ENCODE data around the gene RPRD1B.

DNA sequence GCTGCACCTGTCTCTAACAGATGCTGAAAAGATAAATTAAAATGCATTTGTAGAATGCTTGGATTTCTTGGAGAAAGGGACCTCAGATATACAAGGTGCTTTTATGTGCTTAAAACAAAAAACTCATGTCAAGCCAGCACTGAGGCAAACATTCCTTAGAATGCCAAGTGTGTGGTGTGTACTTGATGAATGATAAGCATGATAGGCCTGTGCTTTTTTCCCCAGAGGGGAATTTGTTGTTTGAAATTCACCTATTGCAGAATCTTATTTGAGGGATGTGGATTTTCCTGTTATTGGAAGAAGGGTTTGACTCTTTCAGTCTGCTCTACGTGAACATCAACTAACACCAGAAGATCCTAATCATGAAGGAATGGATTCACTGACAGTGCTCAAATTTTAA is 29.1 kb upstream of the RPRD1B start:
- TF ChIP-seq POLR2A (IDR thresholded peaks at IDR 0.05) (no peak), POLR2AphosphoS5 (IDR thresholded peaks at IDR 0.05) (no peak)
- TF ChIP-seq, protein P1, sequence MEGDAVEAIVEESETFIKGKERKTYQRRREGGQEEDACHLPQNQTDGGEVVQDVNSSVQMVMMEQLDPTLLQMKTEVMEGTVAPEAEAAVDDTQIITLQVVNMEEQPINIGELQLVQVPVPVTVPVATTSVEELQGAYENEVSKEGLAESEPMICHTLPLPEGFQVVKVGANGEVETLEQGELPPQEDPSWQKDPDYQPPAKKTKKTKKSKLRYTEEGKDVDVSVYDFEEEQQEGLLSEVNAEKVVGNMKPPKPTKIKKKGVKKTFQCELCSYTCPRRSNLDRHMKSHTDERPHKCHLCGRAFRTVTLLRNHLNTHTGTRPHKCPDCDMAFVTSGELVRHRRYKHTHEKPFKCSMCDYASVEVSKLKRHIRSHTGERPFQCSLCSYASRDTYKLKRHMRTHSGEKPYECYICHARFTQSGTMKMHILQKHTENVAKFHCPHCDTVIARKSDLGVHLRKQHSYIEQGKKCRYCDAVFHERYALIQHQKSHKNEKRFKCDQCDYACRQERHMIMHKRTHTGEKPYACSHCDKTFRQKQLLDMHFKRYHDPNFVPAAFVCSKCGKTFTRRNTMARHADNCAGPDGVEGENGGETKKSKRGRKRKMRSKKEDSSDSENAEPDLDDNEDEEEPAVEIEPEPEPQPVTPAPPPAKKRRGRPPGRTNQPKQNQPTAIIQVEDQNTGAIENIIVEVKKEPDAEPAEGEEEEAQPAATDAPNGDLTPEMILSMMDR (IDR thresholded peaks at IDR 0.05) = no peak

Measured in sigmoid colon (tissue), 4 donors.